ENCODE data around the gene SRP54. TPM values are rescaled to one million over a fixed set of nuclear protein-coding genes. Genes with fewer than 3 reads are reported as not detected.
A peak's percentile ranks its signal among the peaks of the same experiment; 100 is the strongest.

The SRP54 gene
- total and polyA plus RNA-seq, 2 of the 13 experiments (the other 11 are each of a cell fraction or from before 2014, with no cell fraction given): 42.2 to 207 TPM

- peak; percentile 71 for TF ChIP-seq TGIF2 (CRISPR knock-in tag; IDR thresholded peaks at IDR 0.05)
- peak; percentile 81; the same call in 1 of the 2 replicates for TF ChIP-seq ZSCAN9 (CRISPR knock-in tag; IDR thresholded peaks at IDR 0.05; ENCODE audit: borderline replicate concordance)
- no peak for TF ChIP-seq RBM22 (optimal IDR thresholded peaks at IDR 0.05; ENCODE audit: low read length)
- TF ChIP-seq MATR3 (CRISPR knock-in tag; IDR thresholded peaks at IDR 0.05): peak; percentile 14; the same call in 1 of the 2 replicates
- no peak for TF ChIP-seq ZNF75D (CRISPR knock-in tag; IDR thresholded peaks at IDR 0.05; ENCODE audit: borderline replicate concordance)
- TF ChIP-seq RORA (CRISPR knock-in tag; IDR thresholded peaks at IDR 0.05): peak; percentile 45; the same call in 1 of the 2 replicates
- 0 out of 2 replicates have a peak, but pooled peaks have one; percentile 31 for TF ChIP-seq BCL6 (CRISPR knock-in tag; IDR thresholded peaks at IDR 0.05)
- TF ChIP-seq ZNF24 (IDR thresholded peaks at IDR 0.05): no peak
- peak; percentile 98 for TF ChIP-seq MTF2 (CRISPR knock-in tag; IDR thresholded peaks at IDR 0.05; ENCODE audit: borderline replicate concordance)
- TF ChIP-seq ZNF275 (CRISPR knock-in tag; IDR thresholded peaks at IDR 0.05; ENCODE audit: borderline replicate concordance): peak; percentile 99; the same call in 1 of the 2 replicates
- TF ChIP-seq TRIM22 (IDR thresholded peaks at IDR 0.05): no peak
- peak; percentile 98 for TF ChIP-seq HOXA5 (CRISPR knock-in tag; IDR thresholded peaks at IDR 0.05)
- TF ChIP-seq ZBTB25 (CRISPR knock-in tag; IDR thresholded peaks at IDR 0.05): peak; percentile 89
- peak; percentile 88 for TF ChIP-seq ZNF367 (CRISPR knock-in tag; IDR thresholded peaks at IDR 0.05; ENCODE audit: borderline replicate concordance)
- peak; percentile 77; the same call in 1 of the 2 replicates for TF ChIP-seq ZNF124 (CRISPR knock-in tag; IDR thresholded peaks at IDR 0.05)
- TF ChIP-seq ZNF30 (CRISPR knock-in tag; IDR thresholded peaks at IDR 0.05): no peak; the same call in 1 of the 2 replicates
- TF ChIP-seq PBX2 (CRISPR knock-in tag; IDR thresholded peaks at IDR 0.05): no peak
- peak; percentile 100 for TF ChIP-seq ZNF709 (CRISPR knock-in tag; IDR thresholded peaks at IDR 0.05)
- TF ChIP-seq POLR2AphosphoS5 (IDR thresholded peaks at IDR 0.05; ENCODE audit: low read depth, low read length): peak; percentile 97
- TF ChIP-seq ZNF331 (CRISPR knock-in tag; IDR thresholded peaks at IDR 0.05): peak; percentile 79
- peak; percentile 94 for TF ChIP-seq ZNF329 (CRISPR knock-in tag; IDR thresholded peaks at IDR 0.05; ENCODE audit: low read depth)
- peak; percentile 99 for TF ChIP-seq ERF (CRISPR knock-in tag; IDR thresholded peaks at IDR 0.05)
- no peak for TF ChIP-seq SP140L (CRISPR knock-in tag; IDR thresholded peaks at IDR 0.05; ENCODE audit: borderline replicate concordance)
- no peak for TF ChIP-seq USF2 (IDR thresholded peaks at IDR 0.05; ENCODE audit: low read depth, low read length)
- TF ChIP-seq USF2 (CRISPR knock-in tag; IDR thresholded peaks at IDR 0.05; ENCODE audit: borderline replicate concordance): no peak; the same call in 1 of the 2 replicates
Observed at GRCh38 chr14:35046048-35046750, 63.4 kb downstream of the SRP54 start, which contains the start of gene FAM177A1 (continued).
